ENCODE data around the gene AMZ2.

- TF ChIP-seq CTCF (IDR thresholded peaks at IDR 0.05; ENCODE audit: control extremely low read depth in 1 of 3, insufficient read depth in 1 of 3, low read depth in 1 of 3, low read length in 3 of 3) (no peak), TAF1 (IDR thresholded peaks at IDR 0.05; ENCODE audit: low read depth, low read length) (no peak), MAX (IDR thresholded peaks at IDR 0.05) (no peak), RXRA (IDR thresholded peaks at IDR 0.05; ENCODE audit: insufficient read depth, low read depth, low read length) (no peak), TAF7 (optimal IDR thresholded peaks at IDR 0.05; ENCODE audit: borderline replicate concordance, low read depth, low read length) (no peak), EP300 (IDR thresholded peaks at IDR 0.05; ENCODE audit: borderline replicate concordance in 1 of 2, low read depth in 2 of 2, low read length in 2 of 2) (no peak), POLR2A (IDR thresholded peaks at IDR 0.05; ENCODE audit: control extremely low read depth in 1 of 2, low read depth in 2 of 2, low read length in 2 of 2) (no peak), POLR2AphosphoS5 (IDR thresholded peaks at IDR 0.05; ENCODE audit: low read depth, low read length) (no peak), USF2 (IDR thresholded peaks at IDR 0.05; ENCODE audit: low read length) (no peak), RFX5 (IDR thresholded peaks at IDR 0.05; ENCODE audit: borderline replicate concordance, low read depth, low read length) (no peak), MAFK (IDR thresholded peaks at IDR 0.05; ENCODE audit: low read depth, low read length) (no peak), YY1 (IDR thresholded peaks at IDR 0.05; ENCODE audit: low read depth, low read length) (no peak), SP4 (IDR thresholded peaks at IDR 0.05; ENCODE audit: low read length) (no peak), ZNF274 (IDR thresholded peaks at IDR 0.05; ENCODE audit: borderline replicate concordance, extremely low read depth, low read length) (no peak)
Observed at GRCh38 chr17:68229619-68230018, 18.2 kb upstream of the AMZ2 start.

Data from H1 (cell line).